HepG2 (cell line): ENCODE results near the gene CDC42EP1. TPM values are rescaled to one million over a fixed set of nuclear protein-coding genes. Genes with fewer than 3 reads are reported as not detected.

ENCODE experiments used
- AKAP8 ChIP-seq: sonication (generic); formaldehyde crosslinking; IDR thresholded peaks from 2 replicates; pipeline ENCODE4 v1.5.1; 2020; ENCODE audit warnings: mild to moderate bottlenecking, missing genetic modification reagents
- ARID4A ChIP-seq: sonication (generic); formaldehyde crosslinking; IDR thresholded peaks from 2 replicates; pipeline ENCODE4 v1.5.0; 2020; ENCODE audit warnings: mild to moderate bottlenecking, missing genetic modification reagents, borderline replicate concordance
- ATF7-NPFF ChIP-seq: sonication (generic); formaldehyde crosslinking; IDR thresholded peaks from 2 replicates; pipeline ENCODE4 v1.8.1; 2023; ENCODE audit warnings: mild to moderate bottlenecking, low read depth, missing genetic modification reagents, moderate library complexity
- ELF1 ChIP-seq: sonication (generic); formaldehyde crosslinking; IDR thresholded peaks from 2 replicates; pipeline ENCODE4 v1.4.0; 2020; ENCODE audit warnings: missing genetic modification reagents
- FOXJ3 ChIP-seq: sonication (generic); formaldehyde crosslinking; IDR thresholded peaks from 2 replicates; pipeline ENCODE4 v1.4.0; 2020; ENCODE audit warnings: missing genetic modification reagents, mild to moderate bottlenecking, borderline replicate concordance
- KAT8 ChIP-seq: IDR thresholded peaks from 2 replicates; pipeline ENCODE4 v1.6.1; 2016; ENCODE audit warnings: missing genetic modification reagents, missing compliant biosample characterization
- MYNN ChIP-seq: sonication (generic); formaldehyde crosslinking; IDR thresholded peaks from 2 replicates; pipeline ENCODE4 v1.4.0; 2020; ENCODE audit warnings: mild to moderate bottlenecking, low read depth, missing genetic modification reagents
- NFIC ChIP-seq: IDR thresholded peaks from 2 replicates; pipeline ENCODE4 v1.6.1; 2012; ENCODE audit warnings: mild to moderate bottlenecking, low read length, inconsistent platforms
- NFYC ChIP-seq: IDR thresholded peaks from 2 replicates; pipeline ENCODE4 v1.6.1; 2016; ENCODE audit warnings: missing genetic modification reagents, missing compliant biosample characterization
- PHF5A ChIP-seq: IDR thresholded peaks from one replicate; pipeline ENCODE4 v1.6.1; 2018; ENCODE audit warnings: low read depth, missing genetic modification reagents; ENCODE audit not compliant: unreplicated experiment
- RBM39 ChIP-seq: fragments of 200-400 bp; formaldehyde crosslinking; IDR thresholded peaks from one replicate; pipeline ENCODE4 v1.6.1; 2018; ENCODE audit warnings: antibody characterized with exemption, mild to moderate bottlenecking, low read depth, low read length; ENCODE audit not compliant: poor library complexity, severe bottlenecking
- SCMH1 ChIP-seq: sonication (generic); formaldehyde crosslinking; IDR thresholded peaks from 2 replicates; pipeline ENCODE4 v1.9.0; 2021; ENCODE audit warnings: missing genetic modification reagents, mild to moderate bottlenecking, borderline replicate concordance
- XRCC5 ChIP-seq: fragments of 200-400 bp; formaldehyde crosslinking; optimal IDR thresholded peaks from 2 replicates; pipeline ENCODE3; 2017; ENCODE audit warnings: mild to moderate bottlenecking, low read length
- ZHX2 ChIP-seq, 2 experiments: sonication (generic) in 1 of 2; formaldehyde crosslinking in 1 of 2; IDR thresholded peaks; 2 replicates each; pipeline versions ENCODE4 v1.6.1 to v1.9.0; 2014 to 2022; ENCODE audit warnings: antibody characterized with exemption in 1 of 2, borderline replicate concordance in 1 of 2, inconsistent platforms in 1 of 2, low read depth in 1 of 2, missing genetic modification reagents in 1 of 2
- ZNF567 ChIP-seq: sonication (generic); formaldehyde crosslinking; IDR thresholded peaks from 2 replicates; pipeline ENCODE4 v1.8.1; 2023; ENCODE audit warnings: mild to moderate bottlenecking, missing genetic modification reagents, borderline replicate concordance
- ZSCAN22 ChIP-seq: sonication (generic); formaldehyde crosslinking; IDR thresholded peaks from 2 replicates; pipeline ENCODE4 v1.4.0; 2020; ENCODE audit warnings: mild to moderate bottlenecking, missing genetic modification reagents
- ZSCAN30 ChIP-seq: sonication (generic); formaldehyde crosslinking; IDR thresholded peaks from 2 replicates; pipeline ENCODE4 v1.5.0; 2020; ENCODE audit warnings: mild to moderate bottlenecking, missing genetic modification reagents
- polyA plus RNA-seq, 8 experiments: library from polyadenylated mRNA; depleted of rRNA in 3 of 8; stranded (reverse) in 7 of 8; unstranded in 1 of 8; fragments of >200 nt; fragmentation: Illumina TruSeq in 4 of 8; extraction: Trizol in 4 of 8; gene quantifications; 2 replicates each; pipeline versions ENCODE4 v1.2.1 to v1.2.3, GENCODE V29; 2011 to 2016; ENCODE audit warnings: low read depth in 4 of 8, missing spikeins in 1 of 8, mixed read lengths in 1 of 8; ENCODE audit not compliant: insufficient read depth in 1 of 8
- total RNA-seq, 5 experiments: library from RNA; depleted of rRNA; stranded (reverse); fragments of >200 nt; fragmentation: Illumina TruSeq; extraction: Trizol; gene quantifications; 2 replicates each; pipeline ENCODE4 v1.2.3, GENCODE V29; 2016; ENCODE audit warnings: low read depth in 1 of 5
- TF ChIP-seq, protein P1 (sequence below): sonication (generic); formaldehyde crosslinking; IDR thresholded peaks from 2 replicates; pipeline ENCODE4 v1.8.1; 2023; ENCODE audit warnings: mild to moderate bottlenecking, missing genetic modification reagents

The CDC42EP1 gene
- total and polyA plus RNA-seq, 2 of the 13 experiments (the other 11 are each of a cell fraction or from before 2014, with no cell fraction given) = 17.1 to 29.5 TPM

GRCh38 chr22:37608477-37609239 lies 48.4 kb downstream of the CDC42EP1 start, which contains the start of gene GGA1 (continued):
- TF ChIP-seq ARID4A (peak; percentile 87), ZNF567 (CRISPR knock-in tag) (peak; percentile 92; the same call in 1 of the 2 replicates), SCMH1 (no peak), ELF1 (peak; percentile 86), ZHX2 (IDR thresholded peaks at IDR 0.05; ENCODE audit: low read depth) (peak; percentile 91), ZHX2 (CRISPR knock-in tag; IDR thresholded peaks at IDR 0.05; ENCODE audit: borderline replicate concordance) (no peak), KAT8 (peak; percentile 95), RBM39 (no peak), ZSCAN30 (CRISPR knock-in tag) (no peak), ZSCAN22 (no peak), NFYC (CRISPR knock-in tag) (no peak; the same call in none of the 2 replicates), ATF7-NPFF (no peak; the same call in 1 of the 2 replicates), NFIC (no peak), MYNN (CRISPR knock-in tag) (no peak), AKAP8 (0 out of 2 replicates have a peak, but pooled peaks have one; percentile 16), PHF5A (peak; percentile 46), FOXJ3 (peak; percentile 18; the same call in 1 of the 2 replicates), XRCC5 (peak; percentile 90)
- TF ChIP-seq, protein P1, sequence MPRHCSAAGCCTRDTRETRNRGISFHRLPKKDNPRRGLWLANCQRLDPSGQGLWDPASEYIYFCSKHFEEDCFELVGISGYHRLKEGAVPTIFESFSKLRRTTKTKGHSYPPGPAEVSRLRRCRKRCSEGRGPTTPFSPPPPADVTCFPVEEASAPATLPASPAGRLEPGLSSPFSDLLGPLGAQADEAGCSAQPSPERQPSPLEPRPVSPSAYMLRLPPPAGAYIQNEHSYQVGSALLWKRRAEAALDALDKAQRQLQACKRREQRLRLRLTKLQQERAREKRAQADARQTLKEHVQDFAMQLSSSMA (CRISPR knock-in tag) = no peak; the same call in 1 of the 2 replicates
